Measurements from ENCODE around the gene PRRT2.
"Not testable (repeated sequence)": the region's sequence is repeated elsewhere in the genome, so short reads cannot be mapped to it uniquely, and the experiment has no call there.

Gene PRRT2

DNA sequence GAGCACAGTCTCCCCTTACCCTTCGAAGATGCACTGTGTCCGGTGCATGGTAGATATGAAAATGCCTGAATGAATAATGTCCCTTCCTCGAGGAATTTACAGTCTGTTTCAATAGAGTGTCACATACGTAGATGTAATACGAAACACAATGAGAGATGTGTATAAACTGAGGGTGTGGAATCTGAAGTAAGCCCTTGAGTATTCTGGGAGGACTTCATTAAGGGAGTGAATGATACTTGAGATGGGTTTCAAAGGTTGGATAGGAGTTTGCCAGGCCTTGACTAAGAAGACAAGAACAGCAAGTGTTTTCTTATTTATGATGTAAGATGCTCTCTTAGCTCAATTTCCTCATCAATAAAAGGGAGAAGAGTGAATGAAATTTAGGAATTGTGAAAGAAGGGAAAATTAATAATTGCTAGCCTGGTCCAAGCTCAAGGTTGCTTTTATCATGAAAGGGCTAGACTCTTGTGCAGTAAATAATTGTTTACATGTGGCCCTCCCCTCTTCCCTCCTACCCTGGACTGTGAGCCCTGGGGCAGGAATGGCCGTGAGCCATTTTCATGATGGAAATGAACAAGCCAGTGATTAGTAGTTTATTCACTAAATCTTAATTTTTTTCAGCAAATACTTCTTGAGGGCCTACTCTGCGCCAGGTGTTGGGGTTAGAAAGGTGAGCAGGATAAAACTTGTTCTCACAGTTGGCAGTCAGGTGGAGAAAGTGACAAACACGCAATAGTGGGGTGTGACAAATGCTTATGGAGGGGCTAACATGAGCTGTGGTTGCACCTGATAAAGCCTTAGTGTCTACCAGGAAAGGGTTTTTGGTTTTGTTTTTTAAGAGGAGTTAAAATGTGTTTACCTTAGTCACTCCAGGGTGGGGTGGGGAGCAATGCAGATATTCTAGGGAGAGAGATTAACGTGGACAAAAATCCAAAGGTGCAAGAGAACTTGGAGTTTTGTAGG, 19.9 kb upstream of the PRRT2 start:
- H3K79me1 ChIP-seq (ENCODE audit: low read length): peaks cover 11% of the 10 kb centered on the region
- H2AK5ac ChIP-seq (ENCODE audit: low read length): no peak overlapping the region
- no peak overlapping the region for H2BK12ac ChIP-seq (ENCODE audit: low read length)
- H3K36me3 ChIP-seq (ENCODE audit: control insufficient read depth in 1 of 2, insufficient read depth in 2 of 2, low read length in 2 of 2): peaks cover 7 to 16% of the 10 kb centered on the region in 2 experiments
- peak overlapping the region; percentile 10 for H3K23ac ChIP-seq (ENCODE audit: low read length)
- peaks cover 26% of the 10 kb centered on the region for H3K79me2 ChIP-seq (ENCODE audit: control insufficient read depth, insufficient read depth, low read length, poor library complexity)
- no peak overlapping the region for H2BK5ac ChIP-seq (ENCODE audit: low read depth, low read length, poor library complexity)
- no peak overlapping the region for H3K27ac ChIP-seq (ENCODE audit: low read depth, low read length)
- H2AFZ ChIP-seq (ENCODE audit: insufficient read depth, low read length, poor library complexity): no peak overlapping the region
- H3K18ac ChIP-seq (ENCODE audit: low read length): no peak overlapping the region
- H4K12ac ChIP-seq (ENCODE audit: low read depth, low read length): no peak overlapping the region
- H3K9ac ChIP-seq (ENCODE audit: low read length): no peak overlapping the region
- H3K4ac ChIP-seq (ENCODE audit: low read depth, low read length): peak overlapping the region; percentile 81
- H3K4me2 ChIP-seq (ENCODE audit: low read length): peak overlapping the region; percentile 75
- H3K4me1 ChIP-seq (ENCODE audit: control insufficient read depth in 1 of 2, insufficient read depth in 2 of 2, low read length in 2 of 2): peaks cover 11 to 16% of the 10 kb centered on the region in 2 experiments
- H3K27me3 ChIP-seq (ENCODE audit: insufficient read depth, low read length): no peaks in the 10 kb centered on the region
- H3K4me3 ChIP-seq (ENCODE audit: low read depth, low read length): no peak overlapping the region
- H3K9me3 ChIP-seq (ENCODE audit: insufficient read depth, low read depth, low read length): no peaks in the 10 kb centered on the region
- no peak overlapping the region for H2BK120ac ChIP-seq (ENCODE audit: insufficient read depth, low read length, poor library complexity)
- no peak overlapping the region for H4K91ac ChIP-seq (ENCODE audit: low read depth, low read length)
- no peak overlapping the region for H4K8ac ChIP-seq (ENCODE audit: low read depth, low read length)
- no CpG with 5 or more reads among the region's 9 CpGs for WGBS (ENCODE audit: extremely low coverage, insufficient coverage, insufficient read length)
- no peak overlapping the region for H3K14ac ChIP-seq (ENCODE audit: low read length)
- no peak for DNase-seq

DNA sequence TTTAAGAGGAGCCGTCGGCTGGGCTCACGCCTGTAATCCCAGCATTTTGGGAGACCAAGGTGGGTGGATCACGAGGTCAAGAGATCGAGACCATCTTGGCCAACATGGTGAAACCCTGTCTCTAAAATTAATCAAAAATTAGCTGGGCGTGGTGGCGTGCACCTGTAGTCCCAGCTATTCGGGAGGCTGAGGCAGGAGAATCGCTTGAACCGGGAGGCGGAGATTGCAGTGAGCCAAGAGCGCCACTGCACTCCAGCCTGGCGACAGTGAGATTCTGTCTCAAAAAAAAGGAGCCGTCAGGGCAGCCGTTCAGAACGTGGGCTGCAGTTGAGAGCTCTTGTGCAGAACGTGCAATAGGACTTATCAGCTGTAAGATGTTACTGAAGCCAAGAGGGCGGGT, 18.8 kb upstream of the PRRT2 start:
- DNase-seq; H3K9me3 ChIP-seq (ENCODE audit: insufficient read depth, low read depth, low read length); H3K14ac ChIP-seq (ENCODE audit: low read length); H3K27ac ChIP-seq (ENCODE audit: low read depth, low read length); H2AK5ac ChIP-seq (ENCODE audit: low read length); H2BK120ac ChIP-seq (ENCODE audit: insufficient read depth, low read length, poor library complexity); H3K18ac ChIP-seq (ENCODE audit: low read length); H2AFZ ChIP-seq (ENCODE audit: insufficient read depth, low read length, poor library complexity); H4K91ac ChIP-seq (ENCODE audit: low read depth, low read length); H2BK12ac ChIP-seq (ENCODE audit: low read length); H3K23ac ChIP-seq (ENCODE audit: low read length); H3K4me3 ChIP-seq (ENCODE audit: low read depth, low read length); H3K4me2 ChIP-seq (ENCODE audit: low read length); H4K12ac ChIP-seq (ENCODE audit: low read depth, low read length); H3K9ac ChIP-seq (ENCODE audit: low read length); H2BK5ac ChIP-seq (ENCODE audit: low read depth, low read length, poor library complexity); H3K27me3 ChIP-seq (ENCODE audit: insufficient read depth, low read length); H4K8ac ChIP-seq (ENCODE audit: low read depth, low read length): not testable (repeated sequence)
- Histone ChIP-seq H3K4ac (ENCODE audit: low read depth, low read length) (peak overlapping the region; percentile 81), H3K79me2 (ENCODE audit: control insufficient read depth, insufficient read depth, low read length, poor library complexity) (peaks cover 26% of the 10 kb centered on the region), H3K79me1 (ENCODE audit: low read length) (peaks cover 11% of the 10 kb centered on the region), H3K36me3 (ENCODE audit: control insufficient read depth in 1 of 2, insufficient read depth in 2 of 2, low read length in 2 of 2) (peaks cover 10 to 24% of the 10 kb centered on the region in 2 experiments), H3K4me1 (ENCODE audit: control insufficient read depth in 1 of 2, insufficient read depth in 2 of 2, low read length in 2 of 2) (peaks cover 11 to 16% of the 10 kb centered on the region in 2 experiments)
- WGBS (ENCODE audit: extremely low coverage, insufficient coverage, insufficient read length): no CpG with 5 or more reads among the region's 18 CpGs

DNA sequence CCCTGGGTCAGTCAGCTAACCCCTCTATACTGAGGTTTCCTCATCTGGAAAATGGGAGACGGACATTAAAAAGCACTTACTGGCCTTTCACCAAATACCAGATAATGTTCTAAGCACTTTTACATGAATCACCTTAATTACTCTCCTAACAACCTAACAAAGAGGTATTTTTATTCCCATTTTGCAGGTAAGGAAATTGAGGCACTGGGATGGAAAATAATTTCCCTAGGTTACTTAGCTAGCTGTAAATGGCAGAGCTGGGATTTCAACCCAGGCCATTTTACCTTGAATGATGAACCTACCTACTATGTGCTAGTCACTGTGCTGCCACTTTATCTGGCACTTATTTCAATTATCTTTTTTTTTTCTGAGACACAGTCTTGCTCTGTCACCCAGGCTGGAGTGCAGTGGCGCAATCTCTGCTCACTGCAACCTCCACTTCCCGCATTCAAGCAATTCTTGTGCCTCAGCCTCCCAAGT, 17.7 kb upstream of the PRRT2 start:
- H3K4ac ChIP-seq (ENCODE audit: low read depth, low read length): peak overlapping the region; percentile 43
- H3K36me3 ChIP-seq (ENCODE audit: control insufficient read depth in 1 of 2, insufficient read depth in 2 of 2, low read length in 2 of 2): peaks cover 20 to 35% of the 10 kb centered on the region in 2 experiments
- no peaks in the 10 kb centered on the region for H3K27me3 ChIP-seq (ENCODE audit: insufficient read depth, low read length)
- H3K9me3 ChIP-seq (ENCODE audit: insufficient read depth, low read depth, low read length): no peaks in the 10 kb centered on the region
- no peak for DNase-seq
- peaks cover 26% of the 10 kb centered on the region for H3K79me2 ChIP-seq (ENCODE audit: control insufficient read depth, insufficient read depth, low read length, poor library complexity)
- H3K14ac ChIP-seq (ENCODE audit: low read length): no peak overlapping the region
- H3K9ac ChIP-seq (ENCODE audit: low read length): no peak overlapping the region
- peaks cover 11% of the 10 kb centered on the region for H3K79me1 ChIP-seq (ENCODE audit: low read length)
- no peak overlapping the region for H2BK12ac ChIP-seq (ENCODE audit: low read length)
- no peak overlapping the region for H4K8ac ChIP-seq (ENCODE audit: low read depth, low read length)
- no peak overlapping the region for H2AFZ ChIP-seq (ENCODE audit: insufficient read depth, low read length, poor library complexity)
- H3K4me2 ChIP-seq (ENCODE audit: low read length): no peak overlapping the region
- H2BK5ac ChIP-seq (ENCODE audit: low read depth, low read length, poor library complexity): no peak overlapping the region
- H4K91ac ChIP-seq (ENCODE audit: low read depth, low read length): no peak overlapping the region
- no peak overlapping the region for H3K23ac ChIP-seq (ENCODE audit: low read length)
- no peak overlapping the region for H2BK120ac ChIP-seq (ENCODE audit: insufficient read depth, low read length, poor library complexity)
- H2AK5ac ChIP-seq (ENCODE audit: low read length): no peak overlapping the region
- no peak overlapping the region for H3K27ac ChIP-seq (ENCODE audit: low read depth, low read length)
- WGBS (ENCODE audit: extremely low coverage, insufficient coverage, insufficient read length): no CpG with 5 or more reads among the region's 3 CpGs
- no peak overlapping the region for H3K18ac ChIP-seq (ENCODE audit: low read length)
- no peak overlapping the region for H3K4me3 ChIP-seq (ENCODE audit: low read depth, low read length)
- no peak overlapping the region for H4K12ac ChIP-seq (ENCODE audit: low read depth, low read length)
- H3K4me1 ChIP-seq (ENCODE audit: control insufficient read depth in 1 of 2, insufficient read depth in 2 of 2, low read length in 2 of 2): peaks cover 11 to 16% of the 10 kb centered on the region in 2 experiments

DNA sequence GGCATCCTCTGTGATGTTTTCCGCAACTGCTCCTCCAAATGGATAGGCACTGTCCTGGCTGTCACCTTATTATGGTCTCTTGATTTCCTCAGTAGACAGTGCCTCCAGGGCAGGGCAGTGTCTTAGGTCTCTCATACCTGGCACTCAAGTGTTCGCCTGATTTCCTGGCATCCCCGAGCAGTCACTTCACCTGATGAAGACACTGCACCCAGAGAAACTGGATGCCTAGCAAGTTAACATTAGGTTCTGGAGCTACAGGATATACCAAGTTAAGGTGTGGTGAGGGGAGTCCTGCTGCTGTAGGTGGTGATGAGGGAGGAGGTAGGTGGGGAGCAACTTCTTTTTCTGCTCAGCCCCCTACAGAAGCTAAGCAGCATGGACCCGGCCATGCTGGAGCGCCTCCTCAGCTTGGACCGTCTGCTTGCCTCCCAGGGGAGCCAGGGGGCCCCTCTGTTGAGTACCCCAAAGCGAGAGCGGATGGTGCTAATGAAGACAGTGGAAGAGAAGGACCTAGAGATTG, 9.5 kb upstream of the PRRT2 start:
- H3K27ac ChIP-seq (ENCODE audit: low read depth, low read length): no peak overlapping the region
- peaks cover 6 to 7% of the 10 kb centered on the region in 2 experiments for H3K4me1 ChIP-seq (ENCODE audit: control insufficient read depth in 1 of 2, insufficient read depth in 2 of 2, low read length in 2 of 2)
- no peak overlapping the region for H3K14ac ChIP-seq (ENCODE audit: low read length)
- H4K12ac ChIP-seq (ENCODE audit: low read depth, low read length): no peak overlapping the region
- WGBS (ENCODE audit: extremely low coverage, insufficient coverage, insufficient read length): no CpG with 5 or more reads among the region's 8 CpGs
- no peak overlapping the region for H4K8ac ChIP-seq (ENCODE audit: low read depth, low read length)
- no peak overlapping the region for H3K18ac ChIP-seq (ENCODE audit: low read length)
- H3K27me3 ChIP-seq (ENCODE audit: insufficient read depth, low read length): no peaks in the 10 kb centered on the region
- H3K23ac ChIP-seq (ENCODE audit: low read length): no peak overlapping the region
- H3K79me2 ChIP-seq (ENCODE audit: control insufficient read depth, insufficient read depth, low read length, poor library complexity): peaks cover 8% of the 10 kb centered on the region
- peaks cover 51 to 57% of the 10 kb centered on the region in 2 experiments for H3K36me3 ChIP-seq (ENCODE audit: control insufficient read depth in 1 of 2, insufficient read depth in 2 of 2, low read length in 2 of 2)
- H3K79me1 ChIP-seq (ENCODE audit: low read length): peaks cover 14% of the 10 kb centered on the region
- no peak overlapping the region for H4K91ac ChIP-seq (ENCODE audit: low read depth, low read length)
- peaks cover 1% of the 10 kb centered on the region for H3K9me3 ChIP-seq (ENCODE audit: insufficient read depth, low read depth, low read length)
- no peak overlapping the region for H3K9ac ChIP-seq (ENCODE audit: low read length)
- no peak overlapping the region for H2BK120ac ChIP-seq (ENCODE audit: insufficient read depth, low read length, poor library complexity)
- no peak overlapping the region for H3K4me3 ChIP-seq (ENCODE audit: low read depth, low read length)
- H3K4ac ChIP-seq (ENCODE audit: low read depth, low read length): no peak overlapping the region
- H2AK5ac ChIP-seq (ENCODE audit: low read length): no peak overlapping the region
- no peak overlapping the region for H2BK5ac ChIP-seq (ENCODE audit: low read depth, low read length, poor library complexity)
- H2BK12ac ChIP-seq (ENCODE audit: low read length): no peak overlapping the region
- no peak overlapping the region for H2AFZ ChIP-seq (ENCODE audit: insufficient read depth, low read length, poor library complexity)
- H3K4me2 ChIP-seq (ENCODE audit: low read length): no peak overlapping the region
- no peak for DNase-seq
